GM12891 (cell line): ENCODE results near the gene CX3CR1.

Source experiments
- POLR2A ChIP-seq: IDR thresholded peaks from 2 replicates; pipeline ENCODE4 v1.6.1; 2011; ENCODE audit warnings: low read depth, low read length, control low read depth
- POLR2AphosphoS5 ChIP-seq: IDR thresholded peaks from 2 replicates; pipeline ENCODE4 v1.6.1; 2011; ENCODE audit warnings: low read depth, low read length, control low read depth
- POU2F2 ChIP-seq: IDR thresholded peaks from 2 replicates; pipeline ENCODE4 v1.6.1; 2011; ENCODE audit warnings: low read depth, mild to moderate bottlenecking, control low read depth, low read length, moderate library complexity
- SPI1 ChIP-seq: IDR thresholded peaks from 2 replicates; pipeline ENCODE4 v1.6.1; 2011; ENCODE audit warnings: low read depth, low read length, control low read depth
- TAF1 ChIP-seq: IDR thresholded peaks from 2 replicates; pipeline ENCODE4 v1.6.1; 2011; ENCODE audit warnings: low read depth, low read length, control low read depth

- TF ChIP-seq POLR2A (no peak), POU2F2 (no peak), POLR2AphosphoS5 (no peak), TAF1 (no peak), SPI1 (no peak)
Observed at GRCh38 chr3:39260318-39260717, 19.5 kb downstream of the CX3CR1 start.
